H9 (cell line): ENCODE results near the gene POLK. TPM values are rescaled to one million over a fixed set of nuclear protein-coding genes. Genes with fewer than 3 reads are reported as not detected.

Source experiments
- DNase-seq: peaks from one replicate; pipeline ENCODE4 v3.0.0-alpha.2; 2017
- H2AFZ ChIP-seq: one replicate; pipeline ENCODE4 v1.6.1; 2013; ENCODE audit warnings: mild to moderate bottlenecking, low read length, control low read depth, moderate library complexity
- H2AK5ac ChIP-seq: 2 replicates; pipeline ENCODE4 v1.6.1; 2013; ENCODE audit warnings: low read length, control low read depth, mixed read lengths; ENCODE audit not compliant: insufficient read length
- H2BK120ac ChIP-seq: one replicate; pipeline ENCODE4 v1.6.1; 2013; ENCODE audit warnings: low read depth, mild to moderate bottlenecking, low read length, control low read depth, inconsistent platforms; ENCODE audit not compliant: poor library complexity, severe bottlenecking
- H2BK12ac ChIP-seq: 2 replicates; pipeline ENCODE4 v1.6.1; 2013; ENCODE audit warnings: low read length, control low read depth, mixed read lengths, low read depth; ENCODE audit not compliant: insufficient read length
- H2BK15ac ChIP-seq: 2 replicates; pipeline ENCODE4 v1.6.1; 2013; ENCODE audit warnings: low read depth, low read length, control low read depth
- H2BK20ac ChIP-seq: one replicate; pipeline ENCODE4 v1.6.1; 2013; ENCODE audit warnings: low read depth, mild to moderate bottlenecking, low read length, control low read depth, inconsistent platforms; ENCODE audit not compliant: poor library complexity, severe bottlenecking
- H2BK5ac ChIP-seq: 2 replicates; pipeline ENCODE4 v1.6.1; 2013; ENCODE audit warnings: low read length, control low read depth, mixed read lengths; ENCODE audit not compliant: insufficient read length
- H3K14ac ChIP-seq: 2 replicates; pipeline ENCODE4 v1.6.1; 2013; ENCODE audit warnings: low read length, control low read depth; ENCODE audit not compliant: insufficient read depth
- H3K18ac ChIP-seq: 2 replicates; pipeline ENCODE4 v1.6.1; 2013; ENCODE audit warnings: low read depth, mild to moderate bottlenecking, mixed read lengths, low read length, control low read depth; ENCODE audit not compliant: insufficient read length
- H3K23ac ChIP-seq: 2 replicates; pipeline ENCODE4 v1.6.1; 2013; ENCODE audit warnings: low read length, control low read depth, mixed read lengths, low read depth; ENCODE audit not compliant: insufficient read length
- H3K23me2 ChIP-seq: 2 replicates; pipeline ENCODE4 v1.6.1; 2013; ENCODE audit warnings: low read depth, mild to moderate bottlenecking, mixed read lengths, low read length, control low read depth; ENCODE audit not compliant: insufficient read length, poor library complexity, severe bottlenecking
- H3K27ac ChIP-seq: 2 replicates; pipeline ENCODE4 v1.5.1; 2013; ENCODE audit warnings: low read length, control low read depth, mixed read lengths, low read depth; ENCODE audit not compliant: insufficient read length
- H3K27me3 ChIP-seq: 2 replicates; pipeline ENCODE4 v1.6.1; 2013; ENCODE audit warnings: low read length, control low read depth, inconsistent platforms; ENCODE audit not compliant: insufficient read depth
- H3K4ac ChIP-seq: 2 replicates; pipeline ENCODE4 v1.6.1; 2013; ENCODE audit warnings: low read depth, mild to moderate bottlenecking, control low read depth, inconsistent platforms, low read length, moderate library complexity
- H3K4me1 ChIP-seq: 2 replicates; pipeline ENCODE4 v1.6.1; 2013; ENCODE audit warnings: low read length, control low read depth, inconsistent platforms; ENCODE audit not compliant: insufficient read depth
- H3K4me2 ChIP-seq: 2 replicates; pipeline ENCODE4 v1.6.1; 2013; ENCODE audit warnings: low read length, control low read depth, mixed read lengths; ENCODE audit not compliant: insufficient read length, insufficient read depth
- H3K56ac ChIP-seq: 2 replicates; pipeline ENCODE4 v1.6.1; 2013; ENCODE audit warnings: low read depth, mild to moderate bottlenecking, mixed read lengths, low read length, control low read depth; ENCODE audit not compliant: insufficient read length
- H3K79me1 ChIP-seq: 2 replicates; pipeline ENCODE4 v1.6.1; 2013; ENCODE audit warnings: low read depth, mild to moderate bottlenecking, moderate library complexity, low read length, control low read depth, inconsistent platforms; ENCODE audit not compliant: insufficient read depth, poor library complexity, severe bottlenecking
- H3K79me2 ChIP-seq: 2 replicates; pipeline ENCODE4 v1.6.1; 2013; ENCODE audit warnings: low read length, control low read depth, inconsistent platforms; ENCODE audit not compliant: insufficient read depth
- H3K9ac ChIP-seq: 2 replicates; pipeline ENCODE4 v1.6.1; 2013; ENCODE audit warnings: low read length, control low read depth, mixed read lengths; ENCODE audit not compliant: insufficient read length; ENCODE audit errors: extremely low read depth
- H3K9me3 ChIP-seq: one replicate; pipeline ENCODE4 v1.6.1; 2013; ENCODE audit warnings: low read depth, low read length, inconsistent platforms; ENCODE audit not compliant: control insufficient read depth
- H3T11ph ChIP-seq: one replicate; pipeline ENCODE4 v1.6.1; 2013; ENCODE audit warnings: mild to moderate bottlenecking, low read length, control low read depth, inconsistent platforms
- H4K20me1 ChIP-seq: one replicate; pipeline ENCODE4 v1.6.1; 2013; ENCODE audit not compliant: control insufficient read depth, insufficient read length, insufficient read depth
- H4K5ac ChIP-seq: 2 replicates; pipeline ENCODE4 v1.6.1; 2013; ENCODE audit warnings: low read depth, mild to moderate bottlenecking, mixed read lengths, low read length, control low read depth; ENCODE audit not compliant: insufficient read length
- H4K8ac ChIP-seq: replicated peaks from 2 replicates; pipeline ENCODE4 v1.6.1; 2013; ENCODE audit warnings: low read length, control low read depth, mixed read lengths, low read depth; ENCODE audit not compliant: insufficient read length
- H4K91ac ChIP-seq: 2 replicates; pipeline ENCODE4 v1.6.1; 2013; ENCODE audit warnings: low read depth, mild to moderate bottlenecking, moderate library complexity, mixed read lengths, low read length, control low read depth; ENCODE audit not compliant: insufficient read length
- H3K27ac Mint-ChIP-seq, 3 experiments: 2 replicates in 2 of 3; 3 replicates in 1 of 3; pipeline ENCODE4 v1.8.0; 2020 to 2021; ENCODE audit warnings: mixed read lengths in 3 of 3, mild to moderate bottlenecking in 1 of 3, moderate library complexity in 1 of 3
- H3K27me3 Mint-ChIP-seq: 2 replicates; pipeline ENCODE4 v1.8.0; 2021; ENCODE audit warnings: low read depth, mild to moderate bottlenecking, moderate library complexity, mixed read lengths
- H3K36me3 Mint-ChIP-seq, 3 experiments: 2 replicates in 2 of 3; 3 replicates in 1 of 3; pipeline ENCODE4 v1.8.0; 2020 to 2021; ENCODE audit warnings: low read depth in 3 of 3, mixed read lengths in 3 of 3; ENCODE audit not compliant: insufficient read depth in 1 of 3
- H3K4me1 Mint-ChIP-seq, 2 experiments: 2 replicates each; pipeline ENCODE4 v1.8.0; 2020; ENCODE audit warnings: mixed read lengths in 2 of 2
- H3K4me3 Mint-ChIP-seq, 2 experiments: 2 replicates in 1 of 2; 3 replicates in 1 of 2; pipeline ENCODE4 v1.8.0; 2020 to 2021; ENCODE audit warnings: mild to moderate bottlenecking in 2 of 2, mixed read lengths in 2 of 2, moderate library complexity in 1 of 2
- H3K9me3 Mint-ChIP-seq, 2 experiments: 2 replicates in 1 of 2; 3 replicates in 1 of 2; pipeline ENCODE4 v1.8.0; 2020; ENCODE audit warnings: mild to moderate bottlenecking in 2 of 2, mixed read lengths in 2 of 2, moderate library complexity in 1 of 2
- CTCF ChIP-seq: fragments of 200-600 bp; sonication (generic); conservative IDR thresholded peaks from 3 replicates; pipeline ENCODE4 v1.8.0; 2021; ENCODE audit warnings: antibody characterized with exemption, mild to moderate bottlenecking
- WGBS: extraction: QIAGEN DNeasy Blood & Tissue Kit; methylation state at CpG from one replicate; pipeline ENCODE4 v1.1.7; 2013; ENCODE audit warnings: missing lambda C conversion rate, low lambda C conversion rate, mixed read lengths; ENCODE audit not compliant: insufficient read length; ENCODE audit errors: extremely low coverage; 5-methylcytosine and 5-hydroxymethylcytosine counted together
- total RNA-seq: library from RNA; stranded (reverse); gene quantifications from 2 replicates; pipeline ENCODE4 v1.2.1, GENCODE V29; 2021

Gene POLK
- total RNA-seq, 1 experiment from 2014 or later = 7.6 TPM

DNA sequence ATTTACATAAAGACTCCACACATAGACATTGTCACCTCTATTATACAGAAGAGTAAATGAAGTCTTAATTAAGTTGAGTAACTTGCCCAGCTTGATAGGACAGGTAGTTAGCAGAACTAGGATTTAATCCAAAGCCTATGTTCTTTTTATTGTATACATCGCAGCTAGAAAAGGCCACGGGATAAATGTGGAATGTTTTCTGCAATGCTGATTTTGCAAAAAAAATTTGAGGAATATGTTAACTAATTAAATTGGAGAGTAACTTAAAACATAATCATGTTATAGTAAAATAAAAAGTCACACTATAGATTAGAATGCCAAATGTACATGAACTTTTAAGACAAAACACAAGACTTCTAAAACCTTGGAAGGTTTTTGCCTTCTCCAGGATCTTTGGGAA is 41.1 kb downstream of the POLK start:
- H3K4ac ChIP-seq = no peak overlapping the region
- no peak overlapping the region for H2BK5ac ChIP-seq
- Mint-ChIP-seq H3K9me3 (no peaks in the 10 kb centered on the region), H3K27ac (no peak overlapping the region), H3K4me1 (no peaks in the 10 kb centered on the region), H3K4me3 (no peak overlapping the region), H3K27me3 (no peaks in the 10 kb centered on the region), H3K36me3 (peaks cover 0 to 3% (median 0%) of the 10 kb centered on the region in 3 experiments; a peak in 1 of 7 replicates)
- H3K79me1 ChIP-seq = no peaks in the 10 kb centered on the region
- no peak overlapping the region for H3K23ac ChIP-seq
- H3K18ac ChIP-seq = no peak overlapping the region
- H2AK5ac ChIP-seq = no peak overlapping the region
- H3K4me1 ChIP-seq = no peaks in the 10 kb centered on the region
- no peak overlapping the region for H4K5ac ChIP-seq
- H2AFZ ChIP-seq = no peak overlapping the region
- H3K56ac ChIP-seq = no peak overlapping the region
- no peak overlapping the region for H3K4me2 ChIP-seq
- no peak for TF ChIP-seq CTCF
- H2BK12ac ChIP-seq = no peak overlapping the region
- no peak overlapping the region for H3T11ph ChIP-seq
- H2BK15ac ChIP-seq = no peak overlapping the region
- H2BK120ac ChIP-seq = no peak overlapping the region
- H3K9me3 ChIP-seq = no peaks in the 10 kb centered on the region
- H4K91ac ChIP-seq = no peak overlapping the region
- no peak overlapping the region for H3K9ac ChIP-seq
- H3K27ac ChIP-seq = no peak overlapping the region
- H3K27me3 ChIP-seq = no peaks in the 10 kb centered on the region
- H4K20me1 ChIP-seq = no peaks in the 10 kb centered on the region
- no peak for DNase-seq
- WGBS = no CpG with 5 or more reads among the region's 2 CpGs
- H3K14ac ChIP-seq = no peak overlapping the region
- H4K8ac ChIP-seq = no peak overlapping the region
- no peaks in the 10 kb centered on the region for H3K23me2 ChIP-seq
- H2BK20ac ChIP-seq = no peak overlapping the region
- no peaks in the 10 kb centered on the region for H3K79me2 ChIP-seq
